GM18498 (cell line): ENCODE data around the gene GPR143.

ENCODE experiments used
- ATAC-seq: cut with Tn5 transposase; IDR thresholded peaks from one replicate; pipeline ENCODE4 v1.9.1; 2021; ENCODE audit warnings: mild to moderate bottlenecking, moderate library complexity; ENCODE audit not compliant: unreplicated experiment

Gene GPR143

DNA sequence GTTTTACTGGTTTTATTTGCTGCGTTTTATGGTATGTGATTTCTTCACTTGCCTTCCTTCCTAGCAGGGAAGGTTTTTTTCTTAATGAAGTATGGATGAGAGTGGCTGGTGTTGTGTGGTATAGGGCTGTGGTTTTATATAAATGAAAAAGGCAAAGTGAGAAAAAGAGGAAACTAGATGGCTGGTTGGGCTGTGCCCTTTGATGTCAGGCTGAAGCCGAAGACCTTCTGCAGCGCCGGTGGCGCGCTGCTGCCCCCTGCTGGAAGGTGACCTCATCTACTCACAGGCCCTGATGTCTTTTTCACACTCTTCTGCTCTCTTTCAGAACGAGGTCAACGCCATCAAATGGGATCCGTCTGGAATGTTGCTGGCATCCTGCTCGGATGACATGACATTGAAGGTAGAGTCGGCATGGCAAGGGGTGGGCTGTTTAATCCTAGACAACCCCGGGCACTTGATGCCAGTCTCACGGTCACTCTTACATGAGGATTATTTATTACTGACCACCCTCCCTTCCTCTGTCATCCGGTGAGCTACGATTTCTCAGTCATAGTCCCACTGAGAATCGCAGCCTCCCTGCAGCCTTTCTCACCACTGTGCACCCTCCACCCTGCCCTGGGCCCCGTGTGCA lies 56.6 kb downstream of the GPR143 start:
- peak; percentile 84 for ATAC-seq

DNA sequence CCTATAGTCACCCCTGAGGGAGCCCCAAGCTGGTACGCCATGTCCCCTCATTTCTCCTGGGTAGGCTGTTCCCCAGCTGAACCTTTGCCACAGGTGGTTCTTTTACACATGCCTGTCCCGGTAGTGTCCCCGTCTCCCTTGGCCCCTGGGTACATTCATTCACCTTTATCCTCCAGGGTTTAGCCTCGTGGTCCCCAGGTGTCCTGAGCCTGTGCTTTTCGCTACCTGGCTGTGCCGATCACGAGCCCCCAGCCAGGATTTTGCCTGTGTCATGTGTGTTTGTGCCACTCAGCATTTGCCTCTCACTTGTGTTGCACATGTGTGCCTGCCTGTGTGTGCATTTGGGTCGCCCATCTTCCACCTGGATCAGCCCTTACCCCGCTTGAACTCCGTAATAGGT lies 57.6 kb downstream of the GPR143 start:
- no peak for ATAC-seq

DNA sequence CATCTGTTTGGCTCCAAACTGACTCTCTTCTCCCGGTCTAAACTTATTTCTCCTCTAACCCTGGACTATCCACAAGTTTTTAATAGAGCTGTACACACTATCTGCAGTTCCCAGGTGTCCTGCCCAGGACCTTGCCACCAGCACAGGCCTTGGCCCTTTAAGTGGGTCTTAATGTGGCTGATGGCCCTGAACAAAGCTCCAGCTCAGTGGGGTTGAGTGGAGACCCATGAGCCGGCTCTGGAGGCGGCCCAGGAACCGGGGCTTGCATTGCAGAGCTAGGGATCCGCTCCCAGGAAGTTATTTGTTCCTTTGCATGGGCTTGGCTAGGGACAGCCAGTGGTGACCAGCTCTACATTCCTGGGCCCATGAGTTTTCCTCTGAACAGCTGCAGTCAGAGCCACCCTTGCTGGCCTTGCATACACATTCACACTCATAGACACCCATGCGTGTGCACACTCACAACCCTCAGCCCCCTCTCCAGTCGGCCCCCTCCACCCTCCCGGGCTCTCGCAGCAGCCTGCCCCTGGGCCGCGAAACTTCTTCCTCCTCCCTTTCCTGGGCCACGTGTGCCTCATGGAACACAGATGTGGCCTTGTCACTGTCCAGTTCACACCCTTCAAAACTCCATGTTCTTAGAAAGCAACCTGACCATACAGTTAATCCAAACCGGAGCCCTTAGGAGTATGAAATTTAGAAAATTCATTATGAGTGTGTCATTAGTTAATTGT lies 58.2 kb downstream of the GPR143 start:
- no peak for ATAC-seq

DNA sequence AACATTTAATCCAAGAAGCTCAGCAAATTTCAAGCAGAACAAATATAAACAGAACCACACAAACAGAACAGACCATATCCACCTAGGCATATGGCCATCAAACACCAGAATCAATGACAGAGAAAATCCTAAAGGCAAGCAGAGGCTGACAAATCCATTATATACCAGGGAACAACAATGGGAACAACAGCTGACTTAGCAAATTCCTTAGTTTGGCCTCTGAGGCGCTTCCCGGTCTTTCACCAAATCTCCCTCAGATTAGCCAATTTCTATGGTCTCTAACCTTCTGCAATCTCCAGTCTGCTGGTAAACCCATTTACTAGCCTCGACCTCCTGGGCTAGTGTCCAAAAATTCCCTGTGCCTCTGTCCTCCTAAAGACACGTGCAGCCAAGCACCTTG lies 59.2 kb downstream of the GPR143 start:
- ATAC-seq, result no peak

DNA sequence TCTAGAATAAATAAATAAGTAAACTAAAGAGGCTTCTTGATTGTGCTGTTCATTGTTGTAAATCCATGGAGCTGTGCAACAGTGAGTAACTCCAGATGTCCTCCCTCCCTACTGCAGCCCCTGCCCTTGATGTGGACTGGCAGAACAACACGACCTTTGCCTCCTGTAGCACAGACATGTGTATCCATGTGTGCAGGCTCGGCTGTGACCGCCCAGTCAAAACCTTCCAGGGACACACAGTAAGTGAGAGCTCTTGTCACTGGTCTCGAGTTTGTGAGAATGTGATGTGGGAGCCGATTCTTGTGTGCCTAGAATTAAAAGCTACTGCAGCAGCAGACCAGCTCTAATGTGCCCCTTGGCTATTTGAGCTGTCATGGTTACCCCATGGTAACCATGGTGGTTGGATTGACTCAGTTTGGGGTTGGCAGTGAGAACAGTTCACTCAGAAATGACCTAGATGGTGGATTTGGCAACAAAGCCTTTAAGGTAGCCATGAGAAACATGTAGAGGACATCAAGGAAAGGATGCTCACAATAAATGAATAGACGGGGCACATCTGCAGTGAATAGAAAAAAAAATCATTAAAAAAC lies 60.7 kb downstream of the GPR143 start:
- ATAC-seq, result no peak

DNA sequence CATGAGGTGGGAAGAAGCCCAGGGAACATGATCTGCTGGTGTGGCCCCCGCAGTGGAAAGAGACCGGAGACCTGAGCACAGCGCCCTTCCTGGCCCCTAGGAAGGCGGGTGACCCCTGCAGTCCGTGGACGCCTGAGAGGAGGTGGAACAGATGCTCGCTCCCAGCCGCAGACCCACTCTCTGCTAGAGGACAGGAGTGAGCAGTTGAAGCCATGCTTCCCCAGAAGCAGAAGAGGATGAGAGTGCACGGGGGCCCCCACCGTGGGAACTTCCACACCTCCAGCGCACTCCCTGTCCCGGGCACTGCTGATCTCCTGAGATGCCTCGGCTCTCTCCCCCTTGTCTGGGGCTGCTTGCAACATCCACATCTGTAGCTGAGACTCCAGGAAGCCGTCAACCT lies 62.2 kb downstream of the GPR143 start:
- ATAC-seq, result no peak

DNA sequence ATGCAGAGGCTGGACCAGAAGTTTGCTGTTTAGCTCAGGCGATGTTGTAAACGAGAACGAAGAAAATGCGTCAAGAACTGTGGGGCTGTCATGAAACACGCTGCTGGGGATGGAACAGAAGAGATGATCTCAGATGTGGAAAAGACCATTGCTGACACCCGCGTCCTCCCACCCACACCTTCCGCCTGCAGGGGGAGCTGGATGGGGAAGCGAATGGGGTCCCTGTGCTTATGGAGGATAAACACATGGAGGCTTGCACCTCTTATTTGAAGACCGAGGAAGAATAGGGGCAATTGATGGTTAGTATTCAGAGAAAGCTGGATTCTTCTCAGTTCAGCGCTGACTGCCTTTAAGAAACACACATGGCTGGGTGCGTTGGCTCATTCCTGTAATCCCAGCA lies 63.9 kb downstream of the GPR143 start:
- ATAC-seq, result no peak

DNA sequence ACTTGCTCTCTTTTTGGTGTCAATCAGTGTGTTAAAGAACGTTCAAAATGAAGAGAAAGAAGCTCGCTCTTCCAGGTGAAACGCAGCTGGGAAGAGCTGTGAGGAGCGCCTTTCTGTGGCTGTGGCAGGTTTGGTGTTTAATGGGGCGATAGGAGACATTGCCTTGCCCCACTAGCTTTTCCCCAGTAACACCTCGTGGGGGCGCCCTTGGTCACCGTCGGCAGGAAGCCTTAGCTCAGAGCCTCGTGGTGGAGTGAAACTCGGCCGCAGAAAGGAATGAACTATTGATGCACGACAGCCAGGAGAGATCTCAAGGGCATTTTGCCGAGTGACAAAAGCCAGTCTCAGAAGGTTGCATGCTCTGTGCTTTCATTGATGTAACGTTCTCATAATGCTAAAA lies 65.1 kb downstream of the GPR143 start:
- ATAC-seq, result no peak

DNA sequence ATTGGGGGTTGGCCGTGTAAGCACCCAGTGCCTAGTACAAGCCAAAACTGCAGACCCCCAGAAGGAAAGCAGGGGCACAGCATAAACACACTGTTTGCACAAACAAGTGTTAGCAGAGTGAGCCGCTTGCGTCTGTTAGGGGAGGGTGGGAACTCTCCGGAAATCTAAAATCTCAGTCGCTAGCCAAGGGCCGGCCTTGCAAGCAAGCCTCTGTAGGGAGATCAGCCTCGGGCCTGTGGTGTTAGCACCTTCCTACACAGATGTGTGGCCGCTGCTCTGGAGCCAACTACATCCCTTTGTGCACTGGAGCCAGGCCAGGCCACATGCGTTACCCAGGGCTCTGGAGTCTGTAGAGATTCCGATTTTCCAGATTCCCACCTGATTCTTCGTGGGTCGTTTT lies 67.1 kb downstream of the GPR143 start:
- no peak for ATAC-seq

DNA sequence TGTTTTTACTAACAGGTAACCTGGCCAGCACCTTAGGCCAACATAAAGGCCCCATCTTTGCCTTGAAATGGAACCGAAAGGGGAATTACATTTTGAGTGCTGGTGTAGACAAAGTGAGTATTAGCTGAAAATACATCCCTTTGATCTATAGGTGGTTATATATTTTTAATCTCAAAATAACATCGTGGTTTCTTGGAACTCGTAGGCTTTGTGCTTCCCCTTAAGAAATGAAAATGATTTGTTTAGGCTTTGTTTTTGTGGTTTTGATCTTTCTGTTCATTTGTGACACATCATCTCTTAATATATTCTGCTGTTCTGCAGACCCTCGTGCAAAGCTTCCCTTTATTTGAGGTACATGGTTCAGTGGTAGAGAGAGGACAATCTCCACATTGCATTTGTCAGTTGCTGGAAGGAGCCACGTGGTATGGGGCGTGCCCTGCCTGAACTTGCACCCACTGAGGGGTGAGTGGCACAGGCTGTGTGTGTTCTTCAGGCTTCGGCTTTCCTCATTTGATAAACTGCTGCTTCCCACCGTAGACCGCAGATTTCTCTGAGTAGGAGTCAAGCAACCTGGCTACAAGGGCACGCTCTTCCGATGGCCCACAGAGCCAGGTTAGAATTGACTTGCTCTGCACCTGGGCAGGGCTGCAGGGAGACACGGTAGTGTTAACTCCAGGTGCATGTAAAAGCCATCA lies 72.2 kb downstream of the GPR143 start:
- ATAC-seq, result no peak

DNA sequence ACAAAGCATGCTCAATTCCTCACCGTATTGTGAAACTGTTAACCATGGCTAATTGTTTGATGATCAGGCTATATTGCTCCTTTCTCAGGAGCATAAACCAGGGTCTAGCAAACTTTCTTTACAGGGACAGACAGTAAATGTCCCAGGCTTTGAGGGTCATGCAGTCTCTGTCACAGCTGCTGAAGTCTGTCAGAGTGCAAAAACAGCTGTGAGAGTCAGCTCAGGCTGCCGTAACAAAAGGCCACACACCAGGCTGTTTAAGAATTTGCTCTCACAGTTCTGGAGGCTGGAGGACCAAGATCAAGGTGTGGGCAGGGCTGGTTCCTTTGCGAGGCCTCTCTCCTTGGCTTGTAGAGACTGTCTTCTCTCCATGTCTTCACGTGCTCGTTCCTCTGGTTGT lies 75.6 kb downstream of the GPR143 start:
- no peak for ATAC-seq

DNA sequence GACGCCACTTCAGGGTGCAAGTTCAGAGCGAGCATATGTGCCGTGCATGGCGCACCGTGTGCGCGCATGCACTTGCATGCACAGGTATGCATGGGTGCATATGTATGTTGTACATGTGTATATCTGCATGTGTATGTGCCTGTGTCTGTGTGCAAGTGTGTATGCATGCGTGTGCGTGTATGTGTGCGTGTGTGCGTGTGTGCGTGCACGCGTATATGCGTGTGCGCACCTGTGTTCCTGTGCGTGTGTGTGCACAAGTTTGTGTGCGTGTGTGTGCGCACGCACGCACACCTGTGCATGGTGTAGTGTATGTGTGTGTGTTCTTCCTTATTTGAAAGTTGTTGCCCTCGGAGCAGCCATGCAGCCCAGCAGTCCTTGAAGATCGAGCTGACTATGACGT lies 76.8 kb downstream of the GPR143 start:
- ATAC-seq, result no peak

DNA sequence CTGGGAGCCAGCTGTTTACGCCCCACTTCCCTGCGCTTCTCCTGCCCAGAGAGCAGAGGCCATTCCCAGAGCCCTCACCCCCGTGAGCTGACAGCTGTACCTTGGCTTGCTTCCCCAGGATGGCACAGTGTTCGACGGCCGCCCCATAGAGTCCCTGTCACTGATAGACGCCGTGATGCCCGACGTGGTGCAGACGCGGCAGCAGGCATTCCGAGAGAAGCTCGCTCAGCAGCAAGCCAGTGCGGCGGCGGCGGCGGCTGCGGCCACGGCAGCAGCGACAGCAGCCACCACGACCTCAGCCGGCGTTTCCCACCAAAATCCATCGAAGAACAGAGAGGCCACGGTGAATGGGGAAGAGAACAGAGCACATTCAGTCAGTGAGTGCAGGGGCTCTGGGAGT lies 77.7 kb downstream of the GPR143 start:
- no peak for ATAC-seq

DNA sequence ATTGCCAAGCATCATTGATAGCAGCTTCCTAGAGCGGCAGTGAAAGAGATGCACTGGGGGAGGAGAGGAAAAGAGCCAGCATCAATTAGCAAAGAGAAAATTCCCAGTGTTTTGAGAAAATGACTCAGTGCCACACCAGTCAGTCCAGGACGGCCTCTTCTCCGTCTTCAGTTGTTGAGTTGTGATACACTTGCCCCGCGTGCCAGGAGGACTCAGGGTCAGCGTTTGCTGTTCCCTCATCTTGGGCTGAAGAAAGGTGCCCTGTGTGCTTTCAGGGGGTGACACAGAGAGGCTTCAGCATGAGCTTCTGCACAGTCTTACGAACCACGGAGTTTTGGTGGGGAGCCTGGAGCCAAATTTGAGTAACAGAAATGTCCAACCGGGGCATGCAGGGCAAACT lies 82.3 kb downstream of the GPR143 start:
- ATAC-seq, result no peak

DNA sequence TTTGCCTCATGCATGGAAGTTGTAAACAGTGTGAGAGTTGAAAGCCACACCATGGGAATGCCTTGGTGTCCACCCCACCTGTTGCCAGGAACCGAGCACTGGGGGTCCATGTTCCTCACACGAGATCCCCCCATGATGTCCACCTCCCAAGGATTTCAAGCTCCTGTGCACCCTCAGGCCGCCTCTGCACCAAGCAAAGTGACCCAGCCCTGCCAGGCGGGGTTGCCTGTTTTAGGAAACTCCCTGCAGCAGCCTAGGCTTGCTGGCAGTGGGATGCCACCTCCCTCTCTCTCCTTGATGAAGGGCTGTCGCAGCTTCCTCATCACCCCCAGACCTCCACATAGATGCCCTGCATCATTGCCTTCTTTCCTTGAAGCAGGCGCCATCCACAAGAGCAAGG lies 82.8 kb downstream of the GPR143 start:
- no peak for ATAC-seq

DNA sequence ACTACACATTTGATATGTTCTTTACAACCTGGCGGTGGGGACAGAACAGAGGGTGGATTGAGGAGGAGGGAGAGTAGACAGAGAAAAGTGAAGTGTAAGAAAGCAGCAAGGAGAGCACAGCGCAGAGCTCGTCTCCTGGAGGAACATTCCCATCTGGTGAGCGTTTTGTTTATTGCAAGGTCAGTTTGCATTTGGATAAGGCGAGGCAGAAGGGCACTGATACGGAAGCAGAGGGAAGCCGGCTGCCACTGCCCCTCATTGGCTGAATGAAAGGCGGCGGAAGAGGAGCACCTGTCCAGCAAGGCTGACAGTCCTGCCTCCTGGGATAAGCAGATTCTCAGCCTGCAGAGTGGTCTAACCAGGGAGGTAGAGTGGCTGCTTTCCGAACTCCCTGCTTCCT lies 83.2 kb downstream of the GPR143 start:
- ATAC-seq, result no peak

DNA sequence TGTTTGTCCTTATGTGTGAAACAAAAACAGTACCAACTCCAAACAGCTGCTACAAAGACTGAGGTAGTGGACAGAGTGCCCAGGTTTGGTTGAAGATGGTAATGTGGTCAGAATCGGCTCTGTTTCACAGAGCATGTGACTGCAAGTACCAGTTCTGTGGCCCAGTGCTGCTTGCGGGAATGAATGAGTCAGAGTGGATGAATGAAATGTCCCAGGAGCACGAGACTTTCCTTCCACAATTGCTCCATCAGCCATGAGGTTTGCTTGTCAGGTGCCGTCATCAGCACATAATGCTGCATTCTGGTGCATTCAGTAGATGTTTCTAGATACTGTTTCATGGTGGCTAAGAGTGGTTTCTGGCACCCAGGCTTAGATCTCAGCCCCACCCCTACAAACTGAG lies 84.2 kb downstream of the GPR143 start:
- no peak for ATAC-seq

DNA sequence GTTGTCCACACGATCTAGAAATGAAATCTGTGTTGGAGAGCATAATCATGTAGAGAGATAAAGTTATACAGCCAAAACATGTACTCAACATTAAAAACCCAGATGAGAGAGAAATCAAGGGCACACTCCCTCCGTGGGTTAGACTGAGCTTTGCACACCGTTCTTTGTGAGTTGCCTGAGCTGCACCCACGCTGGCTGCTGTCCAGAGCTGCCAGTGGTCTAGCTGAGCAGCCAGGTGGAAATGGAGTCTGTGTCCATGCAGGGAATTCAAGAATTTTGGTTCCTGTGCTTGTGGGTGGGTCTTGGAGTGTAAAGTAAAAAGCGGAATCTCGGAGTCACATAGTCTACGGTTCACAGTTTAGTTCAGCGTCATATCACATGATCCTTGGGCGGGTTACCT lies 84.6 kb downstream of the GPR143 start:
- no peak for ATAC-seq

DNA sequence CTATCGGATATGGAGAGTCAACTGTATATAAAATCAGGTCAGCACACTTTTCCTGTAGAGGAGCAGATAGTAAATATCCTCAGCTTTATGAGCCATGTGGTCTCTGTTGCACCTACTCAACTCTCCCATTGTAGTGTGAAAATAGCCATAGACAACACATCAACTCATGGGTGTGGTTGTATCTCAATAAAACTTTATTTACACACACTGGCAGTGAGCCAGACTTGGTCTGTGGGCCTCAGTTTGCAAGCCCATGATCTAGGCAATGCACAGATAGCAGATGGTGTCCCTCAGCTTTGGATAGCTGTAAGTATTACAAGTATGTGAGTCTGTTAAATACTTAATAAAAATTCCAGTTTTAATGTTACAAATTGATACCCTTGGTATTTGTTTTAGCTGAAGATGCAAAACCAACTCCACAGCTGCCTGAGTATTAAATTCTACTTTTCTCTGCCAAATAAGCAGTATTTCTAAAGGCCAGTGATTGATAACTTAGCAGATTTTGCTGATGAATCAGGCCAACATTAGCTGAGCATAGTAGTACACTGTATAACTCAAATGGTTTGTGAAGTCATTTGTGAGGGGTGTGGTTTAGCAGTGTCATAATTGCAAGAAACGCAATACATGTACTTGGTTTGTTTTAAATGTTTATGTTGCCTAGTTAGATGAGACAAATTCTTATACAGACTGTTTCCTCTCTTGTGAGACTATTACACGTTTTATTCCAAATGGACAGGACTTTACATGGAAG lies 87.3 kb downstream of the GPR143 start:
- ATAC-seq, result no peak

DNA sequence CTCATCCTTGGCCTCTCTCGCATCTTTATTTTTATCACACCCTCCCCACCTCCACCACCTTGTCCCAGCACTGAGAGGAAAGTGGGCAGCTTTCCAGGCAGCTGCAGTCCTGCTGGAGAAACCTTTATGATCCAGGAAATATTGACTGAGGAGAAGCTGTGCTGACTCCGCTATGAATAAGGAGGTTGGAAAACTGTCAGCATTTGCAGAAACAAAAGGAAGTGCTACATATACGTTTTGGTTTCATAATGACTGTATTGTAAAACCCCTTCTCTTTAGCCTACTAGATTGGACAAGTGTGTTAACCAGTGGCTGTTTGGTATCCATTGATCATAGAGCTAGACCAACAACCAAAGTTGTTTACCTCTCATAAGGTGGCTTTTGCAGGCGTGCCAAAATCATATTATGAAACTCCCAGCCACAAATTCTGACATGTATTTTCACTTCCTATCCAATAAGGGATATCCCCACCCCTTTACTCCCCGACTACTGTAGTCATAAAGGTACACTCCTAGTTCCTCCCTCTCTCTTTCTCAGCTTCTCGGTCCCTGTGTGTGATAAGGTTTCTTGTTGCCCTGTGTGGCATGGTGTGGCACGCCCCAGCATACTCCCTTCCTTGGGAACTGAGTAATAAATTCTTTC lies 88.4 kb downstream of the GPR143 start:
- peak; percentile 99 for ATAC-seq

DNA sequence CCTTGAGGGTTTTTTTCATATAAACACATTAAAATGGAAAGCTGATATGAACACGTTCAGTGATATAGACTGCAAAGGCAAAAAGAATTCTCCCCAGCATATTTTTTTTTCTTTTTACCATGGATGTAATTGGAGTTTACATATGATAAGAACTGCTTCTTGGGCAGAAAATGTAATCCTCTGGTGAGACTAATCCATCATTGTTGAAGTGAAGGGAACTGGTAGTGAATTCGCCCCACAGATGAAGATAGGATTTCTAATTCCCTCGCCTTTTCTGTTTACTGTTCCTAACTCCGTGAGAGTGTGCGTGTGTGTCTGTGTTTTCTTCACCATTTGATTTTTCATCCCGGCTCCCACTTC lies 88.9 kb downstream of the GPR143 start:
- ATAC-seq, result no peak
